8988T (cell line): Measurements from ENCODE around the gene RNASE9.
"Not testable (repeated sequence)": the region's sequence is repeated elsewhere in the genome, so short reads cannot be mapped to it uniquely, and the experiment has no call there.

ENCODE experiments used
- DNase-seq: peaks from one replicate; pipeline ENCODE4 v3.0.0; 2011

RNASE9 gene

DNA sequence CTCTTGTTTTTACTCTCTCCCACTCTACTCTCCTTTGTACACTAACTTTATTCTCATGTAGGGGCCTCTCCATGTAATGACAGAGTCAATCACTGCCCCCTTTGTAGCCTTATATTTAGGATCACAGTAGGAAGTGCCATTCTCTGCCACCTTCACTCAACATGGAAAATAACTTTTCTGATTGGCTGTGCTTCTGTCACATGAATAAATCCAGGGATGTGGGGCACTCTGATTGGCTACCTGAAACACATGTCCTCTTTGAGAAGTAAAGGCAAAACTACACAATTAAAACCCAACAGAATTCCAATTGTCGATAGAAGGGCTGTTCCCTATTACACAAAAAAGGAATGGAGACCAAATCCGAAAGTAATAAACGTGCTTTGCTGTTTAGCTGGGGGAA is at the start of gene RNASE9:
RNASE9 (minus strand) TSS at position 87 of the 400 bp plus-strand sequence.
- no peak for DNase-seq

DNA sequence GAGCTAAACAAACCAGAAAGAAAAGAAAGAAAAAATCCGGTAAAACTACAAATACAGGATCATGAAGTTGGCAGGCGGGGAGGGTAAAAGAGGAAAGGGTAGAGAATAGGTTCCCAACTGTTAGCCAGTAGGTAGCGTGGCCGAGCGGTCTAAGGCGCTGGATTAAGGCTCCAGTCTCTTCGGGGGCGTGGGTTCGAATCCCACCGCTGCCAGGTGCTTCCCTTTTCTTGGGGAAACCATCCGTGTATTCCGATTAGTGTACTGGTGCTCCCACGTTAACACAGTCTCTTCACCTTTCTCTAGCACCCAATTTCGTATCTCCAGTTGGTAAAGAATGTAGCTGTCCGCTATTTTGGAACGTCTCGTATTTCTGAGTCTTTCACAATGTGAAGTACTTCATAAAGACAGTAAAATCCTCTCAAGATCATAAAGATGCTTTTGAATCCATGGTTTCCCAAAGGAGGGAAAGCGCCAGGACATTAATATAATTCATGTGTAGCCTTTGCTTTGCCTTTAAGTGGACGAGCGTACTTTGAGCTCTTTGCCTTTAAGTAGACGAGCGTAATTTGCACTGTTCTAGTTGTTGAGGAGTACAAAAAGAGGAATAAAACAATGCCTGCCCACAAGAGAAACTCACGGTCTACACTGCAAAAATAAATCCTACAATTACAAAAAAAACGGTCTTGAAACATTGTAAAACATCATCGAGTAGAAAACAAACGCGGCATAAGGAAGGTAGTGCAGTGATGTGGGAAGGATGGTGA is 49.3 kb upstream of the RNASE9 start:
- no peak for DNase-seq

DNA sequence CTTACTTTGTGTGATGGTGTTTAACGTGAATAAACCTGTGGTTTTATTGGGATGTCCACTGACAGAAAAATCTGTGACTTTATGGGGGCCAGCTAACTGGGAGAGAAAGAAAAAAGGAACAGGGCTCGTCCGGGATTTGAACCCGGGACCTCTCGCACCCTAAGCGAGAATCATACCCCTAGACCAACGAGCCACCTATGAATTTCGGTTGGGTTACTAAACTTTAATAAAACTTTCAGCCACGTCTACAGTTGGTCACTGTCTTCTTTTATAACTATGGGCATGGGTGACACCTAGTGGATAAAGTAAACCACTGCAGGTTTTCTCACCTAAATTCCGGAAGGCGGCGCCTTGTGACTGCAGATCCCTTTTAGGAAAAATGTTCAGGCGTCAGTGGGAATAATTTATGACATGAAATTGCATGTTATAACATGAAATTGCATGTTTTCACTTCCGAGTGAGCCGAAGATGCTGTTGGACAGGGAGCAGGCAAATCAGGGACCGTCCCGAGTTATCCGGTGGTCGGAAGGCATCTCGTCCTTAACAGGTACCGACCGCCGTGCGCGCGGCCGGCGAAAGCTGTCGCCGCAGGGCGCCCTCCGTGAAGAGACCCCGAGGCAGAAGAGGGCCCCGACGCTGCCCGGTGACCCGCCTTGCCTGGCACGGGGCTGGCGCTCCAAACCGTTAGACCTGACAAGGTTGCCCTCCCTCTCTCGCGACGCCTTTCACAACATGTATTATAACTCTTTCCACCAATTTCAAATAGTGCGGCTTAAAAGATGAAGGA is 48.6 kb upstream of the RNASE9 start:
- DNase-seq = peak; percentile 29

DNA sequence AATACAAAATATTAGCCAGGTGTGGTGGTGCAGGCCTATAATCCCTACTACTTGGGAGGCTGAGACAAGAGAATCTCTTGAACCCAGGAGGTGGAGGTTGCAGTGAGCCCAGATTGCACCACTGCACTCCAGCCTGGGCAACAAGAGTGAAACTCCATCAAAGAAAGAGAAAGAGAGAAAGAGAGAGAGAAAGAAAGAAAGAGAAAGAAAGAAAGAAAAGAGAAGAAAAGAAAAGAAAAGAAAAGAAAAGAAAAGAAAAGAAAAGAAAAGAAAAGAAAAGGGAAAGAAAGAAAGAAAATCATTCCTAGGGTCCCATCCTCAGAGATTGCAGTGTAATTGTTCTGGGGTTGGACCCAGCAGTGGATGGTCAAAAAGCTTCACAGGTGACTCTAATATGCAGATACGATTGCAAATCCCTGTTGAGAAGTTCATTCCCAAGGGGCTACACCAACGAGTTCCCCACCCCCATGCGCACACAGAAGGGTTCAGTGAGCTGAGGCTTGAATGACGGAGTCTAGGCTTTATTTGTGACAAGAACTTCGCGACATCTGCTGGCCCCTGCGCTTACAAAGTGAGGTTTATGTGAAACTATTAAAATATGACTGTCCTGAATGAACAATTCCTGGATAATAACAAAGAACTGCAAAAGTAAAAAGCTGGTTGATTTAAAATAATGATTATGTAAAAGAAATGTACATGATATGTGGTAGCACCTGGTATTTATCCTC is 47.7 kb upstream of the RNASE9 start:
- DNase-seq = no peak

- no peak for DNase-seq
These were observed 46.8 kb upstream of the RNASE9 start for GRCh38 chr14:20607617-20608016.

GRCh38 chr14:20606902-20607242 is 46.0 kb upstream of the RNASE9 start:
- no peak for DNase-seq

DNA sequence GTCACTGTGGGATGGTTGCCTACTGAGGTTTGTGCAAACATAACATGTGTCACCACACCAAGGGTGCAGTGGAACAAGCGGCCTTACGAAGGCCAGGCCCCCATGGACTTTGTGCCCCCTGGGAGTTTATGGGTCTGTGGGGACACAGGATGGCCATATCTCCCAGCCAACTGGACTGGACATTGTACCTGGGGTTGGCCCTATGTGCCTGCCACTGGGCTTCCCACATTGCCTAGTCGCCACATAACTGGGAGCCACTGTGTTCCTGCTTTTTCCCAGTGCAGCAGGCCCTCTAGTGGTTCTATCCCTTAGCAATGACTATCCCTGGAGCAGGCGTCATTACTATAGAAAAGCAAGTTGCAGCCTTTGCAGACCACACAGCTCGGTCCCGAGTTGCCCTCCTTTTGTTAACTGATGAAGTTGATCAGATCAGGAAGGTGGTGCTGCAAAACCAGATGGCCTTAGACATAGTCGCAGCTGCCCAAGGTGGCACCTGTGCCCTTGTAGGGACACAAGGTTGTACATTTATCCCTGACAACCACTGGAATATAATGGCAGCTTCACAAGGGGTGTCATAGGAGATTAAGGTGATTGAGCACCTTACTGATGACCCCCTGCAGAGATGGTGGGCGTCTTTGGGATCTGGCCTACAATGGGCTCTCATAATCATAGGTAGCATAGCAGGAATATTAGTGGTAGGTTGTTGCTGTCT is 45.5 kb upstream of the RNASE9 start:
- DNase-seq = peak; percentile 32

DNA sequence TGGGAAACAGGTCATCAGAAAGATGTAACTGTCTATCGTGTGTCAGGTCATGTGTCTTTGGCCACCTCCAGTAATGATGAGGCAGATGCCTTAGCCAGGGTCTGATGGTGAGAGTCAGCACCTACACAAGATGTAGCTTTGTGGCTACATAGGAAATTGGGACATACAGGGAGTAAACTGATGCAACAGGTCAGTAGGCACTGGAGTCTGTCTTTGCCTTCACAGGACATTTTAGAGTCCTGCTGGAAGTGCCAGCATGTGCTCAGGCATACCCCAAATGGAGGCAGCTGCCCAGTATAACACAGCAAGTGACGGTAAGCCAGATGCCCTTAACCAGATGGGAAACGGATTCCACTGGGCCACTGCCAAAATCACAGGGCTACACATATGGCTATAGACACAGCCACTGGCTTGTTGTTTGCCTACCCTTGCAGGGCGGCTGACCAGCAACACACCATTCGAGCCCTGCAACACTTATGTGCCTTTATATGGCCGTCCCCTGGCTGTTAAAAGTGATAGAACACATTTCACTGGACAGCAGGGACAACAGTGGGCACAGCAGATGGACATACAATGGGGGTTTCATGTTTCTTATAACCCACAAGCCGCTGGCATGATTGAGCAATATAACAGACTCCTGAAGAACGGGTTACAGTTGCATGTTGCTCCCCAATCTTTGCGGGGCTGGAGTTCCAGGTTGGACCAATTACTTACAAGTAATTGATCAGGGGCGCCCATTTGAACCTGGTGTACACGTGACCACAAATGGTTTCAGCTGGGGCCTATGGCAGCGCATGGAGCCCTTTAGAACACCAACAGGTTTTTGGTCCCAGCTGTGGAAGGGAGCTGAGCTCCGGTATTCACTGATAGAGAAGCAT is 43.2 kb upstream of the RNASE9 start:
- DNase-seq = no peak

GRCh38 chr14:20602583-20602982 is 41.7 kb upstream of the RNASE9 start:
- DNase-seq = no peak

DNA sequence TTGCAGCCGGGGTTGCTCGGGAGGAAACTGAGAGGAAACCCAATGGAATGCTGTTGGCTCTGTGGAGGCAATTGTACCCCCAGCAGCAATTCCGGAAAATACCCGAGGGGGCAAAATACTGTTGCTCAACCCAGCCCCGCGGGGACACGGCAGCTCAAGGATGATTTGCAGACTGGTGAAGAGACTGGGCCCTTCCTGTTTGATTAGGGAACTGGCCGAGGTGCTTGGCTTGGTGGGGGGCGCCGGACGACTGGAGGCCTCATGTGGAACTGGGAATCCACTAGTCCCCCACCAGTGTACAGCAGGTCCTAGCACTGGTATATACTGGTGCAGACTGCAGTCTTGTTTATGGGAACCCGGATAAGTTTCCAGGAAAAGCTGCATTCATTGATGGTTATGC is 40.7 kb upstream of the RNASE9 start:
- DNase-seq = no peak

DNA sequence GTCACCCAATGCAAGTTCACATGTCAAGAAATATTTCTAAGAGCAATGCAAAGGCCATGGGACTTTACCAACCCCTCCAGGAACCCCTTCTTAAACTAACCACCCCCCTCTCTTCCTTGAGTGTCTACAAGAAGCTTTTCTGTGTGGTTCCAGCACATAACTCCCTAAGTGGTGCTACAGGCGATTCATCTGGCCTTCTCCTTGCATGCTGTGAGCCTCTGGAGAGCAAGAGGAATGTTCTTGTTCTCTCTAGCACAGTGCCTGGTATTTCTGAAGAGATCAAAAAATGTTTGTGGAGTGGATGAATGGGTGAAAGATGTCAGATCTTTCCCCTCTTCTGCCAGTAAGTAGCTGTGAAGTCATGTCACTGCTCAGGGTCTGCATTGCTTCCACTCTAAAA is 36.3 kb upstream of the RNASE9 start:
- no peak for DNase-seq

- not testable (repeated sequence) for DNase-seq
These were observed 34.9 kb upstream of the RNASE9 start for GRCh38 chr14:20595726-20596125.

- no peak for DNase-seq
These were observed 31.7 kb upstream of the RNASE9 start for GRCh38 chr14:20592574-20592973.

DNA sequence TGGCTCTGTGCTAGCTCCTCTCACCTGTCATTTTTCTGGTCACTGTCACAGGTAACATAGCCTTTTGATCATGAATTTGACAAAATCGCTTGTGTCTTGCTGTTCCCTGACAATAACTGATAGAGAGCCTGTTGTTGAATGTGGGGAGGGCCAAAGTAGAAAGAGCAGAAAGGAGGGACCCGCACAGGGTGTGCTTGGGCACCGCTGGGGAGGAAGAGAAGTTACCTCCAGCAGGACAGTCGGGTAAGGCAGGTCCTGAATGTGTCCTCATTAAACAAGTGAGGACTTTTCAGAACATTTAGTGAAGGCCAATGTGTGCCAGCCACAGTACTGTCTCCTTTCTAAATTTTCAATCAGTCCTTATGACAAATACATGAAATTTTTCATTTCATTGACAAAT is 30.4 kb upstream of the RNASE9 start, which contains the start of gene RNASE12:
RNASE12 (minus strand) TSS at position 142 of the 400 bp plus-strand sequence. CDS start 653 bp downstream, outside the sequence.
- DNase-seq = no peak

DNA sequence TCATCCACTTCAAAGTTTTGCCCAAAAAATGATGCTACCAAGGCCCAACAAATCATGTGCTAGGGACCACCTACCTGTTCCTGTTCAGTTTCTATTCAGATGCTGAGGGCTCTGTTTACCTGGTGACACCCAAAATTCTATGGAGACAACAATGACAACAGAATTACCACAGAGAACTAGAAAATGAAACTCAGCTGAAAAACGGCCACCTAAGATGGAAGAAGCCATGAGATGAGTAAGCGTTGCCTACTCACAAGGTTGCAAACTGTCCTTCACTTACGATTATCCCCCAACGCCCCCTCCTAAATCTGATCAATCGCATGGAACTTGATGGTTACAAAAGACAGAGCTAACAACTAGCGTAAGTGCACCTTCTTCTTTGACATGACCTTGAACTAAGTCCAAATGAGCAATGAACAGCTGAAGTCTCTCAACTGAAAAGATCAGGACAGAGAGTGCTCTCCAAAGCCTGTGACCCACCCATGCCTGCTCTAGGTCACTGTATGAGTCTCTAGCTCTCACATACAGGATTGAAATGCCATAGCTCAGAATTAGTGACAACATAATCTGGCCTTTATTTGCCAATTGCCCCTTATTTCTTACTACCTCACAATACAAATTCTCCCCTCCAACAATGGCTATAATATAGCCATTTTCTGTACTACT is 26.8 kb upstream of the RNASE9 start, which contains the start of gene RNASE11:
RNASE11 (minus strand) TSS at position 513 of the 666 bp plus-strand sequence.
- no peak for DNase-seq

GRCh38 chr14:20583908-20584307 is 23.1 kb upstream of the RNASE9 start:
- DNase-seq = no peak

GRCh38 chr14:20583142-20583541 is 22.3 kb upstream of the RNASE9 start:
- DNase-seq = no peak

GRCh38 chr14:20580242-20580641 is 19.4 kb upstream of the RNASE9 start:
- no peak for DNase-seq

GRCh38 chr14:20578784-20579502 is 18.1 kb upstream of the RNASE9 start:
- DNase-seq = no peak

GRCh38 chr14:20578325-20578724 is 17.5 kb upstream of the RNASE9 start:
- no peak for DNase-seq
